ENCODE measurements around the gene SIGLEC8.

The SIGLEC8 gene

GRCh38 chr19:51402117-51402516 lies 56.1 kb downstream of the SIGLEC8 start:
- no peak for DNase-seq (ENCODE audit: low spot score)
